Activated CD4-positive, alpha-beta T cell treated with anti-CD3 and anti-CD28 coated beads, Interleukin-2, amount 50 U/mL, for 48 hours (primary cell): ENCODE data around the gene CLOCK.

Experiments used
- DNase-seq, 2 experiments: peaks; one replicate each; pipeline ENCODE4 v3.0.0-alpha.2; 2020

CLOCK gene

DNA sequence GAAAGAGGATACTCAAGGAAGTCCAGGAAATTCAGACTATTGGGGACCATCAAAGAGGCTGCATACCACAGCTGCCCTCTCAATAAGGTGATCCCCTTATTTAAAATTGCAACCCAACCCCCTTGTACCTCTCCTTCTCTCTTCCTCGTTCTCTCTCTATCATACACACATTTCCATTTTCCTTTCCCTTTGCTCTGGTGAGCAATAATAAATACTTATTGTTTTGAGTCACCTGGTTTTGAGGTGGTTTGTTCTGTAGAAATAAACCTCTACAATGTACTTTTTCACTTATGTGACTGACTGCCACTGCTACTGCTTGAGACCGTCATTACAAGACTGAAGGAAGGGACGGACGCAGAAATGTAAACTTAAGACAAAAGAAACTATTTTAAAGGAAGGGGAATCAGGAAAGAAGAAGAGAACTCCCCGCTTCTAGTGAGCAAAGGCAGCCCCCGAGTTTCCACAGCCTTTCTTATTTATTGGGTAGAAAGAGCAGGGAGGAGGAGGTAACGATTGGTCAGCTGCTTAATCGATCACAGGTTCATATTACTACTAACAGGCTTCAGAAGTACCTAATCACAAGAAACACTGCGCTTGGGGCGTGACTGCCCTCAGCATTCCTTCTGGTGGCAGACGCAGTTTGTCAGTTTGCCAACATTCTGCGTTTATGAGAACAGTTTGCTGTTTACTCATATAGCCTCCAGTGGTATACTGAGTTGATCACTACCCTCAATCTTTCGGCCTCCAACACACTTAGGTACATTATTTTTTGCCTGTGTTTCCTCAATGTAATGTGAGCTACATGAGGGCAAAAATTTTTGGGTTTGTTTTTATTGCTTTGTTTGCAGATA is 167.9 kb downstream of the CLOCK start:
- no peak for DNase-seq
